ENCODE results near the gene XAGE3. TPM values are rescaled to one million over a fixed set of nuclear protein-coding genes. Genes with fewer than 3 reads are reported as not detected.

Gene XAGE3
- not detected for total RNA-seq

DNA sequence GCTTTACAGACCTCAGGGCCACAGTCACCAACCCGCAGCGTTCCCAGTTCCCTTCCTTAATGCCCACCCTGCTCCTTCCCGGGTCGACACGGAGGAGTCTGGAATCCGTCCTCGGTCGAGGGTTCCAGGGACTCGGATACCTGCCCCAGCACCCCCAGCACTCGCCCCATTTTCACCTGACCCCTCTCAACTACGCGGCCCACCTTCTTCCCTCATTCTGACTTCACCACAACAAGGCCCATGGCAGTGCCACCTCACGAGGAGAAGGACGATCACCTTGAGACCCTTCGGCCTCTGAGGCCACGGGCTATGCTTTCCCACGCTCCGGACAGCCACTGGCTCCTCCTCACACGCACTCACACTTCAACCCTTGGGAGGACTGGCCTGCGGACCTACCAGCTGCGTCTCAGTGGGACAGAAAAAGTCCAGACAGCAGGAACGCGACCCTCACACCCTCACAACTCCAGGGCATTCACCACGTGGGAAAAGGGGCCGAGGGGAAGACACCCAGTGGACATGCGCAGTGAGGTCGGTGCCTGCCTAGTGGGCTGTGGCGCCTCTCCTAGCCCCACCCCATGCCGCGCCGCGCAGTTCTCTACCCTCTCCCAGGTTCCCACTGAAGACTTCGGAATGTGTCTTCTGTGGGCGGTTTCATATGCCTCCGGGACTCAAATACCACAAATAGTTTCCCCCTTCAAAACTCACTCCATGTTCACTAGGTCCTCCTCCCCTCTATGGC, at the start of gene XAGE3:
TSS of gene XAGE3 (minus strand) at position 474 of the 739 bp plus-strand sequence. CDS start 950 bp downstream, outside the sequence.

GRCh38 chrX:52896855-52897709, 29.2 kb upstream of the XAGE3 start, which contains the start of gene FAM156B:
Gene FAM156B (plus strand): TSS chrX:52897330. CDS start chrX:52907226, 9,896 bp downstream.

Other genes with a start within 250 kb of the XAGE3 start
- not detected for gene SSX7, start 213.2 kb downstream of the XAGE3 start, total RNA-seq
- not detected for gene SSX2, start 160.9 kb downstream of the XAGE3 start, total RNA-seq
- not detected for gene SSX2B, start 116.8 kb downstream of the XAGE3 start, total RNA-seq
- not detected for gene SPANXN5, start 70.7 kb downstream of the XAGE3 start, total RNA-seq
- not detected for gene XAGE5, start 56.8 kb downstream of the XAGE3 start, total RNA-seq
- 24.0 TPM for gene FAM156B, start 29.2 kb upstream of the XAGE3 start, total RNA-seq
- gene FAM156A, start 90.4 kb upstream of the XAGE3 start, total RNA-seq: 15.7 TPM
- gene GPR173, start 180.7 kb upstream of the XAGE3 start, total RNA-seq: 27.0 TPM
- gene TSPYL2, start 214.3 kb upstream of the XAGE3 start, total RNA-seq: 28.4 TPM
- 34.4 TPM for gene KANTR, start 226.1 kb upstream of the XAGE3 start, total RNA-seq